CD4-positive, alpha-beta T cell treated with Interleukin-1 beta for 1 hour (primary cell): ENCODE results near the gene ZNRF3.
A peak's percentile ranks its signal among the peaks of the same experiment; 100 is the strongest.
"Not testable (repeated sequence)": the region's sequence is repeated elsewhere in the genome, so short reads cannot be mapped to it uniquely, and the experiment has no call there.

ENCODE experiments used
- DNase-seq, 2 donors: peaks; one replicate each; pipeline ENCODE4 v3.0.0-alpha.2; 2020 to 2022

The ZNRF3 gene

GRCh38 chr22:29074276-29074772 is 191.0 kb downstream of the ZNRF3 start:
- no peak for DNase-seq

GRCh38 chr22:29078036-29078868 is 194.9 kb downstream of the ZNRF3 start:
- DNase-seq, result no peak

- DNase-seq, result no peak
Measured at GRCh38 chr22:29078869-29079207, 195.5 kb downstream of the ZNRF3 start.

GRCh38 chr22:29079218-29079901 is 196.0 kb downstream of the ZNRF3 start:
- DNase-seq, result peak in 1 of 2 donors; percentile 11

GRCh38 chr22:29080106-29080975 is 197.0 kb downstream of the ZNRF3 start:
- no peak for DNase-seq

GRCh38 chr22:29081517-29082236 is 198.3 kb downstream of the ZNRF3 start:
- DNase-seq, result no peak

- DNase-seq, result no peak
Measured at GRCh38 chr22:29082826-29083545, 199.6 kb downstream of the ZNRF3 start.

GRCh38 chr22:29083576-29083932 is 200.2 kb downstream of the ZNRF3 start:
- not testable (repeated sequence) for DNase-seq

- no peak for DNase-seq
Measured at GRCh38 chr22:29083933-29084591, 200.7 kb downstream of the ZNRF3 start.

- DNase-seq, result no peak
Measured at GRCh38 chr22:29087012-29087411, 203.6 kb downstream of the ZNRF3 start.

- DNase-seq, result no peak
Measured at GRCh38 chr22:29088809-29089208, 205.4 kb downstream of the ZNRF3 start.

GRCh38 chr22:29089507-29089906 is 206.1 kb downstream of the ZNRF3 start:
- no peak for DNase-seq

- no peak for DNase-seq
Measured at GRCh38 chr22:29090039-29090438, 206.7 kb downstream of the ZNRF3 start.

GRCh38 chr22:29092243-29092642 is 208.9 kb downstream of the ZNRF3 start:
- DNase-seq, result no peak

GRCh38 chr22:29093030-29093429 is 209.7 kb downstream of the ZNRF3 start:
- no peak for DNase-seq

- no peak for DNase-seq
Measured at GRCh38 chr22:29093501-29094300, 210.3 kb downstream of the ZNRF3 start.

GRCh38 chr22:29095459-29095858 is 212.1 kb downstream of the ZNRF3 start:
- DNase-seq, result no peak

GRCh38 chr22:29096736-29097669 is 213.6 kb downstream of the ZNRF3 start:
- DNase-seq, result no peak

GRCh38 chr22:29098296-29098695 is 214.9 kb downstream of the ZNRF3 start:
- DNase-seq, result no peak
